ENCODE results near the gene AKT1.

- TF ChIP-seq, protein P1, sequence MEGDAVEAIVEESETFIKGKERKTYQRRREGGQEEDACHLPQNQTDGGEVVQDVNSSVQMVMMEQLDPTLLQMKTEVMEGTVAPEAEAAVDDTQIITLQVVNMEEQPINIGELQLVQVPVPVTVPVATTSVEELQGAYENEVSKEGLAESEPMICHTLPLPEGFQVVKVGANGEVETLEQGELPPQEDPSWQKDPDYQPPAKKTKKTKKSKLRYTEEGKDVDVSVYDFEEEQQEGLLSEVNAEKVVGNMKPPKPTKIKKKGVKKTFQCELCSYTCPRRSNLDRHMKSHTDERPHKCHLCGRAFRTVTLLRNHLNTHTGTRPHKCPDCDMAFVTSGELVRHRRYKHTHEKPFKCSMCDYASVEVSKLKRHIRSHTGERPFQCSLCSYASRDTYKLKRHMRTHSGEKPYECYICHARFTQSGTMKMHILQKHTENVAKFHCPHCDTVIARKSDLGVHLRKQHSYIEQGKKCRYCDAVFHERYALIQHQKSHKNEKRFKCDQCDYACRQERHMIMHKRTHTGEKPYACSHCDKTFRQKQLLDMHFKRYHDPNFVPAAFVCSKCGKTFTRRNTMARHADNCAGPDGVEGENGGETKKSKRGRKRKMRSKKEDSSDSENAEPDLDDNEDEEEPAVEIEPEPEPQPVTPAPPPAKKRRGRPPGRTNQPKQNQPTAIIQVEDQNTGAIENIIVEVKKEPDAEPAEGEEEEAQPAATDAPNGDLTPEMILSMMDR (conservative IDR thresholded peaks at IDR 0.05; ENCODE audit: low read depth, low read length) = no peak
- TF ChIP-seq RCOR1 (IDR thresholded peaks at IDR 0.05; ENCODE audit: insufficient replicate concordance, low read length) (no peak), BHLHE40 (IDR thresholded peaks at IDR 0.05; ENCODE audit: low read depth, low read length) (no peak), USF2 (IDR thresholded peaks at IDR 0.05; ENCODE audit: low read depth, low read length) (no peak), POLR2A (IDR thresholded peaks at IDR 0.05; ENCODE audit: low read depth, low read length) (no peak), FOS (IDR thresholded peaks at IDR 0.05; ENCODE audit: low read depth, low read length) (no peak), MAFK (IDR thresholded peaks at IDR 0.05; ENCODE audit: low read depth, low read length) (no peak)
Observed at GRCh38 chr14:104771918-104772706, 23.4 kb downstream of the AKT1 start.
